Ishikawa (cell line): Measurements from ENCODE around the gene CSNK1G3.

ENCODE experiments used
- CEBPB ChIP-seq: IDR thresholded peaks from 2 replicates; pipeline ENCODE4 v1.6.1; 2012
- CREB1 ChIP-seq: IDR thresholded peaks from 2 replicates; pipeline ENCODE4 v1.6.1; 2012; ENCODE audit warnings: low read depth
- EGR1 ChIP-seq: IDR thresholded peaks from 2 replicates; pipeline ENCODE4 v1.6.1; 2012
- EP300 ChIP-seq: IDR thresholded peaks from 2 replicates; pipeline ENCODE4 v1.6.1; 2012; ENCODE audit warnings: borderline replicate concordance
- FOXM1 ChIP-seq: IDR thresholded peaks from 2 replicates; pipeline ENCODE4 v1.6.1; 2012; ENCODE audit warnings: low read depth, borderline replicate concordance
- MAX ChIP-seq: IDR thresholded peaks from 2 replicates; pipeline ENCODE4 v1.6.1; 2012
- NFIC ChIP-seq: IDR thresholded peaks from 2 replicates; pipeline ENCODE4 v1.6.1; 2012
- RAD21 ChIP-seq: IDR thresholded peaks from 2 replicates; pipeline ENCODE4 v1.6.1; 2012; ENCODE audit warnings: low read depth
- REST ChIP-seq: IDR thresholded peaks from 2 replicates; pipeline ENCODE4 v1.6.1; 2012; ENCODE audit warnings: low read depth, mild to moderate bottlenecking
- TAF1 ChIP-seq: IDR thresholded peaks from 2 replicates; pipeline ENCODE4 v1.6.1; 2012; ENCODE audit warnings: low read depth, mild to moderate bottlenecking
- TCF12 ChIP-seq: IDR thresholded peaks from 2 replicates; pipeline ENCODE4 v1.6.1; 2012; ENCODE audit warnings: low read depth
- TEAD4 ChIP-seq: IDR thresholded peaks from 2 replicates; pipeline ENCODE4 v1.6.1; 2012
- USF1 ChIP-seq: IDR thresholded peaks from 2 replicates; pipeline ENCODE4 v1.6.1; 2012
- YY1 ChIP-seq: IDR thresholded peaks from 2 replicates; pipeline ENCODE4 v1.6.1; 2012; ENCODE audit warnings: low read depth
- ZBTB7A ChIP-seq: IDR thresholded peaks from 2 replicates; pipeline ENCODE4 v1.6.1; 2012; ENCODE audit warnings: low read depth

Gene CSNK1G3

GRCh38 chr5:123594434-123594833 lies 82.5 kb downstream of the CSNK1G3 start:
- TF ChIP-seq FOXM1 (no peak), ZBTB7A (no peak), TEAD4 (no peak), CREB1 (no peak), USF1 (no peak), RAD21 (no peak), REST (no peak), NFIC (no peak), EP300 (no peak)

GRCh38 chr5:123597018-123597417 lies 85.0 kb downstream of the CSNK1G3 start:
- TF ChIP-seq EGR1 (no peak), FOXM1 (no peak), NFIC (no peak), TAF1 (no peak), USF1 (no peak), MAX (no peak), CEBPB (no peak), YY1 (no peak), RAD21 (no peak), ZBTB7A (no peak), TEAD4 (no peak), REST (no peak), TCF12 (no peak), EP300 (no peak)

GRCh38 chr5:123598028-123598689 lies 86.2 kb downstream of the CSNK1G3 start:
- TF ChIP-seq USF1 (no peak), YY1 (no peak), NFIC (no peak), ZBTB7A (no peak), EP300 (no peak)

- no peak for TF ChIP-seq USF1
- TF ChIP-seq NFIC, result no peak
- no peak for TF ChIP-seq CEBPB
- no peak for TF ChIP-seq EP300
- no peak for TF ChIP-seq MAX
- no peak for TF ChIP-seq TCF12
- TF ChIP-seq RAD21, result no peak
- no peak for TF ChIP-seq TEAD4
- TF ChIP-seq EGR1, result no peak
Observed at GRCh38 chr5:123599171-123599570, 87.2 kb downstream of the CSNK1G3 start.

- TF ChIP-seq TCF12 (no peak), EGR1 (no peak), USF1 (no peak), CREB1 (no peak), REST (no peak), ZBTB7A (no peak), MAX (no peak), YY1 (no peak)
Observed at GRCh38 chr5:123601610-123602009, 89.6 kb downstream of the CSNK1G3 start.
